NCI-H1417 (cell line): ENCODE measurements around the gene MIGA1.
"Not testable (repeated sequence)": the region's sequence is repeated elsewhere in the genome, so short reads cannot be mapped to it uniquely, and the experiment has no call there.

Experiments
- DNase-seq, 3 experiments: peaks; one replicate each; lab custom pipeline; 2025; lab: John Stamatoyannopoulos, UW

The MIGA1 gene

DNA sequence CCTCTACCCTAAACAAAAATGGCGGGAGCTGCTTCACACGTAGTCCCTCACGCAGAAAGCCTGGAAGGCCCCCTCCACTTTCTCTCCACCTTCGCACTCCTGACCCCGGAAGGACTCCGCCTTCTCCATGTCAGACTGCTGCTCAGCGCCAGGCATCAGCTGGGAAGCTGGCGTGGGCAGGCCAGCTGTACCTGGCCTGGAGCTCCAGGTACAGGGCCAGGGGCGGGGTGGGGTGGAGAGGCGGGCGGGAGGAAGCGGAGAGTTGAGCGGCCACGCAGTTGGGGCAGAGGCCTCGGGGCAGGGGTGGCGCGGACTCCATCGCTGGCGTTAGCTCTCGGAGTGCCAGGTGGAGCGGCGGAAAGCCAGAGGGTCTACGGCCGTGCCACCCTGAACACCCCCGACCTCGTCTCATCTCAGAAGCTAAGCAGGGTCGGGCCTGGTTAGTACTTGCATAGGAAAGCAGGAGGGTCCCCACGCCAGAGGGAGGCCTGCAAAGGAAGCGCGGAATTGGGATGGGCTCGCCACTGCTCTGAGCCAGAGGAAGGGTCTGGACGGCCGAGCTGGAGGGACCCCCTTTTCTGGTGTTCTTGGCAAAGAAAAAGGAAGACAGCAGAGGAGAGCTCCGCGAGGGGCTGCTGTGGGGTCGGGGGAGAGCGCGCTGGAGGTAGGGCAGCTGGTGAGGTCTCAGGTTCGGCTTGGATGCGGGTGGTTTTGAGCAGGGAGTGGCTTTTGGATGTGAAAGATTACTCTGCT is at the start of gene MIGA1:
TSS of gene MIGA1 (plus strand) at position 121 of the 753 bp plus-strand sequence. CDS start 3,604 bp downstream, outside the sequence.
- DNase-seq: peak; percentile 86 to 97 (median 90)

DNA sequence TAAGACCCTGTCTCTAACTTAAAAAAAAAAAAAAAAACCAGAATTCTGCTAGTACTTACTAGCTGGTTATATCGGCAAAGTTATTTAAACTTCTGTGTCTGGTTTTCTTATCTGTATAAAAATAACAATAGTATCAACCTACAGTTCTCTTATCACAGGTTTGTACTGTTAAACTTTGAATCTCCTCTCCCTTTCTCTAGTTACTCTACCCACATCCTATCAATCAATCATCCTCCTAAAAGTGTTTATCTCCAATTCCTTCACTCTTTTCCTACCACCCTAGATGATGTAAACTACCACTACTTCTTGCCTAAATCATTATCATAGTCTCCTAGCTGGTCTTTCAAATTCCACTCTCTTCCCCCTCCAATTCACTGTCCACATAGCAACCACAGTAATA is 47.4 kb upstream of the MIGA1 start:
- DNase-seq: no peak

- no peak for DNase-seq
Observed at GRCh38 chr1:77739235-77739634, 40.2 kb upstream of the MIGA1 start.

GRCh38 chr1:77741316-77741715 is 38.1 kb upstream of the MIGA1 start:
- no peak for DNase-seq

- DNase-seq: peak in 2 of 3 experiments; percentile 1 to 50
Observed at GRCh38 chr1:77742011-77742555, 37.4 kb upstream of the MIGA1 start.

- DNase-seq: no peak
Observed at GRCh38 chr1:77744576-77744975, 34.9 kb upstream of the MIGA1 start.

- not testable (repeated sequence) for DNase-seq
Observed at GRCh38 chr1:77749489-77749888, 30.0 kb upstream of the MIGA1 start.

GRCh38 chr1:77756052-77756754 is 23.2 kb upstream of the MIGA1 start:
- DNase-seq: no peak

- no peak for DNase-seq
Observed at GRCh38 chr1:77757066-77757584, 22.3 kb upstream of the MIGA1 start.

GRCh38 chr1:77757603-77758002 is 21.8 kb upstream of the MIGA1 start:
- no peak for DNase-seq

DNA sequence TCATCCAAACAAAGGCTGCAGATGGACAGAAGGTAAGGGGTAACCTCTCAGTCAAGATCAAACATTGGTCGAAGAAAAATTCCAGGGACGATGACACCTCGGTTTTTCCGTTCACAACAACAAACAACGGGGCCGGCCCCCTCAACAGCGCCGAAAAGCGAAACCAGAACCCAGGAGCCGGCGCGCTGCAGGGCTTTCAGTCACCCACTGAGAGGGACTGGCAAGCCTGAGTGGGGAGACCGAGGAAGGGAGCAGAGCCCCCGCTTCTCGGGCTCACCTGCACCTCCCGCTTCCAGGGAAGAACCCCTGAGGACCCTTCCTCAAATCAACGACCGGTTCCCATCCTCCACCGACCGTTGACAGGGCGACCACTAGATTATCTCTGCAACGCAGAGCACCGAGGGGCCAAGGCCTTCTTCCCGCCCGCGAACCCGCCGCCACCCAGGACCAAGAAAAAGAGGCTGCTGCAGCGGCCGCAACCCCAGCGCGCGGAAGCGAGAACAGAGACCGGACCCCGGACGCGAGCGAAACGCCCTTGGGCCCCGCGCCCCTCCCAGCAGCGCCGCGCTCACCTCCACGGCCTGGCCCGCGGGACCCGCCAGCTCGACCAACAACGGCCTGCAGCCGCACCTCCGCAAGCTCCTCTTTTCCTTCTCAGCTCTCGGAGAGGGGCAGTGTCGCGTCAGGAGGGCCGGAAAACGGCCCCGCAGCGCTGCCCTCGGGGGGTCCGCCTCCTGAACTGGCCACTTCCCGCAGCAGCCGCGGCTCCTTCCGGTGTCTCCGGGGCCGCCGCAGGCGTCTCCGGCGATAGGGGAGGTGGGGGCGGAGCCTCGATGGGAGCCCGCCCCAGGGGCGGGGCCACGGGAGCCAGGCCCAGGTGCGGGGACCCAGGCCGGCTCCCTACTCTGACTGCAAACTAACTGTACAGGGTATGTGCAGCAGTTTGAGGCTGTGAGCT is 20.1 kb upstream of the MIGA1 start, which contains the start of gene USP33:
TSS of gene USP33 (minus strand) at position 782 of the 958 bp plus-strand sequence. CDS start 18,155 bp downstream, outside the sequence.
- peak; percentile 92 to 93 (median 93) for DNase-seq

DNA sequence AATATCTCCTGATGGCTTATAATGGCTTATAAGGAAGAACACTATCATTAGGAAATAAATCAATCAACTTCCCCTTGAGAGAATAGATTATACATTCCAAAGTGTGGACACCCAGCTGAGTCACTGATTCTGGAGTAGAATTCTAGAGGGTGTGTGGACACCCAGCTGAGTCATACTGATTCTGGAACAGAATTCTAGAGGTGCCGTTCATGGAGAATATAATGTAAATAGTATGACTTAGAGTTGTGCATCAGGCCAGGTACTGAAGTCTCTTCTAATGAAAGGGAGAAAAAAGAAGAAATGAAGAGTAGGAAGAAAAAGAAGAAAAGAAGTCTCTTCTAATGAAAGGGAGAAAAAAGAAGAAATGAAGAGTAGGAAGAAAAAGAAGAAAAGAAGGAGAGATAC is 17.4 kb upstream of the MIGA1 start:
- no peak for DNase-seq

- no peak for DNase-seq
Observed at GRCh38 chr1:77768006-77768405, 11.4 kb upstream of the MIGA1 start.

GRCh38 chr1:77776007-77776700 is 3.3 kb upstream of the MIGA1 start:
- no peak for DNase-seq

DNA sequence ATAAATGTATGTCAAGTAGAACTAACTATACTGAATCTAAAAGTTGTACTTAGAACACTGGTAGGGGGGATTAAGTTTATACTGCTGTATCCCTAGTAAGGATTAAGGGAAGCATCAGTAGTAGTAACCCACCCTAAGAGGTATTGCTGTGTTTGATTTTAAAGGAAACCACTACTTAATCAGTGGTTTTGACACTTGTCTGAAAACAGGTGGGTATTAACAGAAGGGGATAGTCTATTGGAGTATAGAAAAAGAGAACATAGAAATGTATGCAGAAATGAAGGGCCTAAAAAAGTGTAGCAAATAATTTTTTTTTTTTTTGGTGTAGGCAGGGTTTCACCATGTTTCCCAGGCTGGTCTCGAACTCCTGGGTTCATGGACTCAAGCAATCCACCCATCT is 2.2 kb downstream of the MIGA1 start:
- no peak for DNase-seq

- peak in 1 of 3 experiments; percentile 3 for DNase-seq
Observed at GRCh38 chr1:77783141-77783540, 3.7 kb downstream of the MIGA1 start.

- DNase-seq: not testable (repeated sequence)
Observed at GRCh38 chr1:77786093-77786741, 6.8 kb downstream of the MIGA1 start.

DNA sequence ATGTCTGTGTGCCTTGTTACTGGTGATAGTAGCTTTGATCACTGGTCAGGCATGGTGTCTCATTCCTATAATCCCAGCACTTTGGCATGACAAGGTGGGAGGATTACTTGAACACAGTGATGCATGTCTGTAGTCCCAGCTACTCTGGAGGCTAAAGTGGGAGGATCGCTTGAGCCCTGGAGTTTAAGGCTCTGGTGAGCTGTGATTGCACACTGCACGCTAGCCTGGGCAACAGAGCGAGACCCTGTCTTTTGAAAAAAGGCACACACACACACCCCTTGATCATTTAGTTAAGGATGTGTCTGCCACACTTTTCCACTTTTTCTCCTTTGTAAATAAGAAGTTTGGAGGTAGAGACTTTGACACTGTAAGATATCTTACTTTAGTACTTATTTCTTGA is 15.1 kb downstream of the MIGA1 start:
- no peak for DNase-seq

GRCh38 chr1:77796695-77797405 is 17.4 kb downstream of the MIGA1 start:
- no peak for DNase-seq

GRCh38 chr1:77797991-77798390 is 18.5 kb downstream of the MIGA1 start:
- DNase-seq: no peak
